GM12878 (cell line): ENCODE measurements around the gene HID1.

ENCODE experiments used
- EGR1 ChIP-seq, 2 experiments: IDR thresholded peaks; 1 replicate in 1 of 2; 2 replicates in 1 of 2; pipeline ENCODE4 v1.6.1; 2011 to 2012; ENCODE audit warnings: low read depth in 2 of 2, low read length in 2 of 2, borderline replicate concordance in 1 of 2, mild to moderate bottlenecking in 1 of 2, moderate library complexity in 1 of 2
- FOS ChIP-seq: IDR thresholded peaks from 3 replicates; pipeline ENCODE4 v1.6.1; 2011; ENCODE audit warnings: borderline replicate concordance; ENCODE audit not compliant: insufficient read length; ENCODE audit errors: extremely low read depth
- JUND ChIP-seq: IDR thresholded peaks from 2 replicates; pipeline ENCODE4 v1.6.1; 2012; ENCODE audit warnings: low read depth, mild to moderate bottlenecking, low read length, improper control_type of control experiment, moderate library complexity
- MXI1 ChIP-seq: fragments of 150-350 bp; IDR thresholded peaks from 2 replicates; pipeline ENCODE4 v1.6.1; 2011; ENCODE audit warnings: low read depth, mild to moderate bottlenecking, inconsistent platforms, low read length, improper control_type of control experiment
- ZNF274 ChIP-seq: IDR thresholded peaks from one replicate; pipeline ENCODE4 v1.8.0; 2011; ENCODE audit not compliant: insufficient read length, insufficient read depth
- TF ChIP-seq, protein P1 (sequence below): IDR thresholded peaks from 2 replicates; pipeline ENCODE4 v1.6.1; 2012; ENCODE audit warnings: low read depth, low read length, improper control_type of control experiment
- TF ChIP-seq, protein P2 (sequence below), 3 experiments: IDR thresholded peaks in 2 of 3; conservative IDR thresholded peaks in 1 of 3; 2 replicates each; pipeline ENCODE4 v1.5.1; 2011; ENCODE audit warnings: low read depth in 3 of 3, low read length in 3 of 3, mild to moderate bottlenecking in 3 of 3, control low read depth in 2 of 3, moderate library complexity in 2 of 3, inconsistent platforms in 1 of 3, mixed read lengths in 1 of 3; ENCODE audit not compliant: control insufficient read depth in 2 of 3, insufficient read depth in 1 of 3; ENCODE audit errors: extremely low read depth in 1 of 3
- TF ChIP-seq, protein P3 (sequence below): IDR thresholded peaks from 2 replicates; pipeline ENCODE4 v1.6.1; 2011; ENCODE audit warnings: low read depth, low read length, improper control_type of control experiment, borderline replicate concordance
- TF ChIP-seq, protein P4 (sequence below): fragments of 450-650 bp; IDR thresholded peaks from 2 replicates; pipeline ENCODE4 v1.6.1; 2014; ENCODE audit warnings: mild to moderate bottlenecking
- TF ChIP-seq, protein P5 (sequence below): IDR thresholded peaks from 2 replicates; pipeline ENCODE4 v1.6.1; 2011; ENCODE audit warnings: low read depth, mild to moderate bottlenecking, low read length, moderate library complexity, borderline replicate concordance; ENCODE audit errors: extremely low read depth
- TF ChIP-seq, protein P6 (sequence below): fragments of 450-650 bp; formaldehyde crosslinking; IDR thresholded peaks from 2 replicates; pipeline ENCODE4 v1.4.0; 2022; ENCODE audit warnings: mild to moderate bottlenecking, moderate library complexity

DNA sequence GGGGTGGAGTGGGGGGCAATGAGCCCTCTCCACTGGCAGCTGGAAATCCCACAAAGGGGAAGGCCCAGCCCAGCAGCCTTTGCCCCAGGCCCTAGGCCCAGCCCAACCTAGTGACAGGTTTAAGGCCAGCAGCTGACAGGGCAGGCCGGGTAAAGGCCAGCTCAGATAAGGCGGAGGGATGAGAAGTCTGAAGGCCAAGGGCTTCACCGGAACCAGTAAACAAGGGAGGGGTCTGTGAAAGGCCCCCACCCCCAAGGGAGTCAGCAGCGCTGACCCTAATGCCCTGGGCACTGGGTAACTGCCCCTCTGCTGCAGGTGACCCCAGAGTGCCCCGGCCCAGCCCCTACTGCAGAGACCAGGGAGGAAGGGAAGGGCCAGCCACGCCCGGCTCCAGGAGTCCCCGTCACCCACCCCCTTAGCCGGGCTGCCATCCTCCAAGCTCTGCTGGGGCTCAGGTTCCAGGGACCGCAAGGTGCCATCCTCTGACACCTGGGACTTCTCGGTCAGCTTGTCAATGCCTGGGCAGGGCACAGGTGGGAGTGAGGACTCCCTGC, 19.3 kb downstream of the HID1 start:
- TF ChIP-seq, protein P1, sequence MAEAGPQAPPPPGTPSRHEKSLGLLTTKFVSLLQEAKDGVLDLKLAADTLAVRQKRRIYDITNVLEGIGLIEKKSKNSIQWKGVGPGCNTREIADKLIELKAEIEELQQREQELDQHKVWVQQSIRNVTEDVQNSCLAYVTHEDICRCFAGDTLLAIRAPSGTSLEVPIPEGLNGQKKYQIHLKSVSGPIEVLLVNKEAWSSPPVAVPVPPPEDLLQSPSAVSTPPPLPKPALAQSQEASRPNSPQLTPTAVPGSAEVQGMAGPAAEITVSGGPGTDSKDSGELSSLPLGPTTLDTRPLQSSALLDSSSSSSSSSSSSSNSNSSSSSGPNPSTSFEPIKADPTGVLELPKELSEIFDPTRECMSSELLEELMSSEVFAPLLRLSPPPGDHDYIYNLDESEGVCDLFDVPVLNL: no peak
- TF ChIP-seq FOS: no peak
- TF ChIP-seq, protein P2, sequence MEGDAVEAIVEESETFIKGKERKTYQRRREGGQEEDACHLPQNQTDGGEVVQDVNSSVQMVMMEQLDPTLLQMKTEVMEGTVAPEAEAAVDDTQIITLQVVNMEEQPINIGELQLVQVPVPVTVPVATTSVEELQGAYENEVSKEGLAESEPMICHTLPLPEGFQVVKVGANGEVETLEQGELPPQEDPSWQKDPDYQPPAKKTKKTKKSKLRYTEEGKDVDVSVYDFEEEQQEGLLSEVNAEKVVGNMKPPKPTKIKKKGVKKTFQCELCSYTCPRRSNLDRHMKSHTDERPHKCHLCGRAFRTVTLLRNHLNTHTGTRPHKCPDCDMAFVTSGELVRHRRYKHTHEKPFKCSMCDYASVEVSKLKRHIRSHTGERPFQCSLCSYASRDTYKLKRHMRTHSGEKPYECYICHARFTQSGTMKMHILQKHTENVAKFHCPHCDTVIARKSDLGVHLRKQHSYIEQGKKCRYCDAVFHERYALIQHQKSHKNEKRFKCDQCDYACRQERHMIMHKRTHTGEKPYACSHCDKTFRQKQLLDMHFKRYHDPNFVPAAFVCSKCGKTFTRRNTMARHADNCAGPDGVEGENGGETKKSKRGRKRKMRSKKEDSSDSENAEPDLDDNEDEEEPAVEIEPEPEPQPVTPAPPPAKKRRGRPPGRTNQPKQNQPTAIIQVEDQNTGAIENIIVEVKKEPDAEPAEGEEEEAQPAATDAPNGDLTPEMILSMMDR (IDR thresholded peaks at IDR 0.05 in 2 of 3, conservative IDR thresholded peaks at IDR 0.05 in 1 of 3; ENCODE audit: control insufficient read depth in 2 of 3, extremely low read depth in 1 of 3, insufficient read depth in 1 of 3, low read depth in 3 of 3, low read length in 3 of 3): no peak
- TF ChIP-seq, protein P3, sequence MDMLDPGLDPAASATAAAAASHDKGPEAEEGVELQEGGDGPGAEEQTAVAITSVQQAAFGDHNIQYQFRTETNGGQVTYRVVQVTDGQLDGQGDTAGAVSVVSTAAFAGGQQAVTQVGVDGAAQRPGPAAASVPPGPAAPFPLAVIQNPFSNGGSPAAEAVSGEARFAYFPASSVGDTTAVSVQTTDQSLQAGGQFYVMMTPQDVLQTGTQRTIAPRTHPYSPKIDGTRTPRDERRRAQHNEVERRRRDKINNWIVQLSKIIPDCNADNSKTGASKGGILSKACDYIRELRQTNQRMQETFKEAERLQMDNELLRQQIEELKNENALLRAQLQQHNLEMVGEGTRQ: no peak
- TF ChIP-seq, protein P4, sequence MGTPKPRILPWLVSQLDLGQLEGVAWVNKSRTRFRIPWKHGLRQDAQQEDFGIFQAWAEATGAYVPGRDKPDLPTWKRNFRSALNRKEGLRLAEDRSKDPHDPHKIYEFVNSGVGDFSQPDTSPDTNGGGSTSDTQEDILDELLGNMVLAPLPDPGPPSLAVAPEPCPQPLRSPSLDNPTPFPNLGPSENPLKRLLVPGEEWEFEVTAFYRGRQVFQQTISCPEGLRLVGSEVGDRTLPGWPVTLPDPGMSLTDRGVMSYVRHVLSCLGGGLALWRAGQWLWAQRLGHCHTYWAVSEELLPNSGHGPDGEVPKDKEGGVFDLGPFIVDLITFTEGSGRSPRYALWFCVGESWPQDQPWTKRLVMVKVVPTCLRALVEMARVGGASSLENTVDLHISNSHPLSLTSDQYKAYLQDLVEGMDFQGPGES: no peak
- TF ChIP-seq, protein P5, sequence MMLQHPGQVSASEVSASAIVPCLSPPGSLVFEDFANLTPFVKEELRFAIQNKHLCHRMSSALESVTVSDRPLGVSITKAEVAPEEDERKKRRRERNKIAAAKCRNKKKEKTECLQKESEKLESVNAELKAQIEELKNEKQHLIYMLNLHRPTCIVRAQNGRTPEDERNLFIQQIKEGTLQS: no peak
- TF ChIP-seq JUND: no peak
- TF ChIP-seq EGR1 (IDR thresholded peaks at IDR 0.05; ENCODE audit: borderline replicate concordance in 1 of 2, low read depth in 2 of 2, low read length in 2 of 2): no peak
- TF ChIP-seq MXI1: no peak
- no peak for TF ChIP-seq ZNF274
- TF ChIP-seq, protein P6, sequence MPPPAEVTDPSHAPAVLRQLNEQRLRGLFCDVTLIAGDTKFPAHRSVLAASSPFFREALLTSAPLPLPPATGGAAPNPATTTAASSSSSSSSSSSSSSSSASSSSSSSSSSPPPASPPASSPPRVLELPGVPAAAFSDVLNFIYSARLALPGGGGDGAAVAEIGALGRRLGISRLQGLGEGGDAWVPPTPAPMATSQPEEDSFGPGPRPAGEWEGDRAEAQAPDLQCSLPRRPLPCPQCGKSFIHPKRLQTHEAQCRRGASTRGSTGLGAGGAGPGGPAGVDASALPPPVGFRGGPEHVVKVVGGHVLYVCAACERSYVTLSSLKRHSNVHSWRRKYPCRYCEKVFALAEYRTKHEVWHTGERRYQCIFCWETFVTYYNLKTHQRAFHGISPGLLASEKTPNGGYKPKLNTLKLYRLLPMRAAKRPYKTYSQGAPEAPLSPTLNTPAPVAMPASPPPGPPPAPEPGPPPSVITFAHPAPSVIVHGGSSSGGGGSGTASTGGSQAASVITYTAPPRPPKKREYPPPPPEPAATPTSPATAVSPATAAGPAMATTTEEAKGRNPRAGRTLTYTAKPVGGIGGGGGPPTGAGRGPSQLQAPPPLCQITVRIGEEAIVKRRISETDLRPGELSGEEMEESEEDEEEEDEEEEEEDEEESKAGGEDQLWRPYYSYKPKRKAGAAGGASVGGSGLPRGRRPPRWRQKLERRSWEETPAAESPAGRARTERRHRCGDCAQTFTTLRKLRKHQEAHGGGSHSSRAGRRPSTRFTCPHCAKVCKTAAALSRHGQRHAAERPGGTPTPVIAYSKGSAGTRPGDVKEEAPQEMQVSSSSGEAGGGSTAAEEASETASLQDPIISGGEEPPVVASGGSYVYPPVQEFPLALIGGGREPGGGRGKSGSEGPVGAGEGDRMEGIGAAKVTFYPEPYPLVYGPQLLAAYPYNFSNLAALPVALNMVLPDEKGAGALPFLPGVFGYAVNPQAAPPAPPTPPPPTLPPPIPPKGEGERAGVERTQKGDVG (CRISPR knock-in tag): no peak
